Hematopoietic multipotent progenitor cell treated with erythropoietin and hydrocortisone succinate and interleukin-3 and kit ligand, for 4 days (in vitro differentiated cells): ENCODE measurements around the gene KASH5.
"Not testable (repeated sequence)": the region's sequence is repeated elsewhere in the genome, so short reads cannot be mapped to it uniquely, and the experiment has no call there.

Experiments
- DNase-seq: peaks from one replicate; pipeline ENCODE4 v3.0.0-alpha.2; 2015

KASH5 gene

GRCh38 chr19:49439836-49440235, 51.8 kb downstream of the KASH5 start:
- no peak for DNase-seq

DNA sequence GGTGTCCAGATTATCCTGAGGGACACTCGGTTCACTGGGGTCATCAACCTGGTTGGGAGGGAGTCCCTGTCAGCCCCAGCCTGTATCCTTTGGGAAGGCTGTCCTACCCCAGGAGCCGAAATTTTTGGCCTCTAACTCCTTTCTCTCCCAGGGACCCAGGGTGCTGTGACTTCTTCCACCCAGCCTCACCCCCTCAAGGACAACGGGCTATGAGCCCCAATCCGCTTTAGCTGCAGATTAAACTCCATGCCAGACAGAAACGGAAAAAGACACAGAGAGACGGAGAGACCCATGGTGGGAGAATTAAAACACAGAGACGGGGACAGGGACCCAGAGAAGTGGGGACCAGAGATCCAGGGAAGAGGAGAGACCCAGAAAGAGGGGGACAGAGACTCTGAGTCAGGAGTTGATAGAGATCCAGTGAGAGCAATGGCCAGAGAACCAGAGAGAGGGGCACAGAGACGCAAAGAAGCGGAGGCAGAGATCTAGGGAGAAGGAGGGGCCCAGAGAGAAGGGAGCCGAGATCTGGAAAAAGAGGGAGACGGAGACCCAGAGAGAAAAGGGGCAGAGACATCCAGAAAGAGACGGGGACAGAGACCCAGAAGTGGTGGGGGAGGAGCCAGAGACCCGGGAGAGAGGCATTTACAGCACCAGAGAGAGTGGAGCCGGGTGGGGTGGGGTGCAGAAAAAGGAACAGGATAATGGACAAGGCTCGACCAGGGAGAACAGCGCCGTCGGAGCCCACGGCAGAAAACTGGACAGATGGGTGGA, 52.6 kb downstream of the KASH5 start:
- DNase-seq: no peak

GRCh38 chr19:49441210-49441959, 53.3 kb downstream of the KASH5 start, which contains the start of gene SLC17A7:
TSS of gene SLC17A7 (minus strand) at chr19:49441527. CDS start at chr19:49441379, 148 bp downstream.
- DNase-seq: peak; percentile 67

GRCh38 chr19:49441960-49442350, 53.9 kb downstream of the KASH5 start:
- no peak for DNase-seq

- no peak for DNase-seq
These were observed 54.3 kb downstream of the KASH5 start for GRCh38 chr19:49442354-49442753.

- DNase-seq: peak; percentile 73
These were observed 54.8 kb downstream of the KASH5 start for GRCh38 chr19:49442771-49443365.

DNA sequence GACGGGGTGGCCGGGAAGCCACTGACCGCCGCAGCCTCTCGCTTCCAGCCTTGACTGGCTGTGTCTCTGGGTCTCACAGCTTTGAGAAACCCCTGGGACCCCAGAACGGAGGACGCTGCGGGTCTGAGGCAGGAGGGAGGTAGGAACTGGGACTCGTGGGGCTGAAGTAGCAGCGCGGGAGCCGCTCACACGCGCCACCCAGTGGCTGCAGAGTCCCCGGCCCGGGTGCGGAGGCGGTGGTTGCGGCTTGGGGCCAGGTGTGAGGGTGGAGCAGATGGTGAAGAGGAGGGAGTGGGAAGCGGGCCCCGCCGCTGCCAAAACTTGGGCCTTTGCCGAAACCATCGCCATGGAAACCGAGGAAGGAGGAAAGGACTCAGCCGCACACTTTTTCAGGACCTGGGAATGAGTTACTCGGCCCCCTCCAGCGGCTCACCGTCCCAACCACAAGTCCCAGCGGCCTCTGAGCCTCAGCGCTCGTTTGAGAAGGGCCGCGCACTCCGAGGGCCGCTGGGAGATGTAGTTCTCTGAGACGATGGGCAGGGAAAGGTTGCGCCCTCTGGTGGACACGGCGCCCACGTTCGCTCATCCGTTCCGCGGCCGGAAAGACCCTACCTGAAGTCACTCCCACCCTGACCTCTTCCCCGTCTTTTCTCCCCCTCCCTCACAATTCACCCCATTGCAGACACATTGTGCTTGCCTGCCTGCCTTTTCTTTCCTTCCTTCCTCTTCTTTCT, 55.5 kb downstream of the KASH5 start:
- DNase-seq: peak; percentile 98

GRCh38 chr19:49444100-49444700, 56.2 kb downstream of the KASH5 start:
- DNase-seq: not testable (repeated sequence)

- DNase-seq: no peak
These were observed 57.9 kb downstream of the KASH5 start for GRCh38 chr19:49445997-49446396.

DNA sequence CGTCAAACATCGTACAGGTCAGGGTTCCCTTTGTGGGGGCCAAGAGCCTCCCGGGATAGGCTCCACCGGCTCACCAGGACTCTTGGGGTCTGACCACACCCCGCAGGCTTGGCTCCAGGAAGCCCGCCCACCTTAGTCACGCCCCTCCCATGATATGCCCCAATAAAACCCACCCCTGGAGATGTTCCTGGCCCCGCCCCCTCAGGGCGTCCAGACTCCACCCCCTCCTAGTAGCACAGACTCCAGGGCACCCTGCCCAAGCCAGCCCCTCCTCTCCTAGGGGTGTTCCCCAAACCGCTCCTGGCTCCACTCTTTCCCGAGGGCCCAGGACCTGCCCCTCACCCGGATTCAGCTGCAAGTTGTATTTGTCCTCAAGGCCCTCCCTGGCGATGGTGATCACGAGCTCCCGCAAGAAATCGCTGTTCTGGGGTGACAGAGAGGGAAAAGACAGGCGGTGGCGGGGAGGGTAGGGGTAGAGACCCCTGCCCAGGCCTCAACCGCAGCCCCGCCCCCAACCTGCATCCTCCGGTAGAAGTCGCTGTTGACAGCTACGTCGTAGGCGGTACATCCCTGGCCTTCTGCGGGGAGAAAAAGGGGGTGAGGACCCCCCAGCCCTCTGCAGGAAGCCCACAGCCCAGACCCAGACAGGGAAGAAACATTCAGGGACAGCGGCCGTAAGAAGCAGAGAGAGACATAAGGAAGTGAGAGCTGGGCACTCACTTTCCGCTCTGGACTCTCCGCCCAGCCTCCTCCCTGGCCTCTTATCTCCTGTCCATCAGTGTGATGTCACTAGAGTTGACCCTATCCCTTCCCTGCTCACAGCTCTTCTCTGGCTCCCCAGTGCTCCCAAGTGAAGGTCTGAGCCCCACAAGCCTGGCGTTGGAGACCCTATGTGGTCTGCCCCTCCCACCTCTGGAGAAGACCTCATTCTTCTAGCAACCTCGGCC, 59.7 kb downstream of the KASH5 start:
- DNase-seq: peak; percentile 84

- no peak for DNase-seq
These were observed 60.4 kb downstream of the KASH5 start for GRCh38 chr19:49448432-49448786.

GRCh38 chr19:49450405-49450804, 62.4 kb downstream of the KASH5 start:
- no peak for DNase-seq

GRCh38 chr19:49451430-49452181, 63.6 kb downstream of the KASH5 start, which contains the start of gene PIH1D1:
TSS of gene PIH1D1 (minus strand) at chr19:49451814. CDS start at chr19:49451574, 240 bp downstream.
- DNase-seq: peak; percentile 100

DNA sequence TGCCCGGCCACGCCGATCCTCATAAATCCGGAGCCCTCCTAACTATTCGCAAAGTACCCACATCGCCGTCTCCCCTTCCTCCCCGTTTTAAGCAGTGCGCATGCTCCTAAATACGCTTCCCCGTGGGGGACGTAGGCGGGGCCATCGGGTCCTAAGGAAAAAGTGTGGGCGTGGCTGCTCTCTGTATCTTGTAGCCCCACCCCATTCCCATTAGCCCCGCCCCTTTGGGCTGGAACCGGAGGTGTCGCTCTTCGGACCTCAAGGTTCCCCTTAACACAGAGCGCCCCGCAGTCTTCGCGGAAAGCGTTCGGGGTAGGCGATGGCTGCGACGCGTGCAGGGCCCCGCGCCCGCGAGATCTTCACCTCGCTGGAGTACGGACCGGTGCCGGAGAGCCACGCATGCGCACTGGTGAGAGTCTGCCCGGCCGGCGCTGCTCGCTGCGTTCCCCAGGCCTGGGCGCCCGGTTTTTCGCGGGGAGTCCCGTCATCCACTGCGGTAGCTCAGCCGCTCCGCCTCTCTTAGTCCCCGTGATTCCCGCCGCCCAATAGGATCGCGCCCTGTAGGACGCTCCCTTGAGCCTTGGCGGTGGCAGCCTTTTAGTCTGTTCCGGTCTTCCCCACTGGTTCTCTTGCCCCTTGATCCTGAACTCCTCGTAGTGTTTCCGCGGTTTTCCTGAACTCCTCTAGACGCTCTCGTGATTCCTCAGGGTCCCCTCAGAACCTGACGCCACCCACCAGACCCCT, 65.1 kb downstream of the KASH5 start, which contains the start of gene ALDH16A1:
Gene ALDH16A1 (plus strand): TSS at position 213 of the 744 bp plus-strand sequence. CDS start 107 bp downstream, at position 320.
- DNase-seq: peak; percentile 99

DNA sequence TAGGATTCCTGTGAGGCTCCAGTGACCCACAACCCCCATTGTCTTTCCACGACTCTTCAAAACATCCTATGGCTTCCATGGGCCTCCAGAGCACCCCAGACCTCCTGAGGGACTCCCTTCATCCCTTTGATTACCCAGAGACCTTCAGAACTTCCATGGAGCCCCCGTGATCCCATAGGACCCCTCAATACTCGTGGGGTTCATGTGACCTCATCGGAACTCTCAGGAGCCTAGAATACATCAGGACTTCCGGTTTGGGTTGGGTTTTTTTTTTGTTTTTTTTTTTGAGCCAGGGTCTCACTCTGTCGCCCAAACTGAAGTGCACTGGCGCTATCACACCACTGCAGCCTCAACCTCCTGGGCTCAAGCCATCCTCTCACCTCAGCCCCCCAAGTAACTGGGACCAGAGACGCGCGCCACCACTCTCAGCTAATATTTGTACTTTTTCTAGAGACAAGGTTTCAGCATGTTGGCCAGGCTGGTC, 65.8 kb downstream of the KASH5 start:
- peak; percentile 50 for DNase-seq

GRCh38 chr19:49455773-49456172, 67.7 kb downstream of the KASH5 start:
- DNase-seq: no peak

DNA sequence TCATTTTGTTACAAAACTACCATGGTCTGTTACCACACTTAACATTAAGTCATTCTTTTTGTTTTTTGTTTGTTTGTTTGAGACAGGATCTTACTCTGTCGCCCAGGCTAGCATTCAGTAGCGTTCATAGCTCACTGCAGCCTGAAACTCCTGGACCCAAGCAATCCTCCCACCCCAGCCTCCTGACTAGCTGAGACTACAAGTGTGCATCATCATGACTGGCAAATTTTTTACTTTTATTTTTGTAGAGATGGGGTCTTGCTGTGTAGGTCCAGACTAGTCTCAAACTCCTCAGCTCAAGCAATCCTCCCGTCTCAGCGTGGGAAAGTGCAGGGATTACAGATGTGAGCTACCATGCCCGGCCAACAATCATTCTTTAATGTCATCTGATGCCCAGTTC, 68.3 kb downstream of the KASH5 start:
- no peak for DNase-seq

DNA sequence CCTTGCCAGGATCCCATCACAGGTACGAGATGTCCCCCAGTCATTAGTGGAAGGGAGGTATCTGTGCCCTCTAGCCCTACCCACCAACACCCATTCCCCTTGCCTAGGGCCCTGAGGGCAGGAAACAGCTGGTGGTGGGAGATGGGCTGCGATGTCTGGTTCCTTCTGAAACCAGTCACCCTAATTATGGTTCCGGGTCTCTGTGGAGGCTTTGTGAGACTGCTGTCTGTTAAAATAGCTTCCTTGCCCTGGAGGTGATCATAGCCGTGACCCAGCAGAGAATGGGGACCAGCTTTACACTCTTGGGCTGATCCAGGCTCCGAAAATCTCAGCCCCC, 70.5 kb downstream of the KASH5 start:
- no peak for DNase-seq

DNA sequence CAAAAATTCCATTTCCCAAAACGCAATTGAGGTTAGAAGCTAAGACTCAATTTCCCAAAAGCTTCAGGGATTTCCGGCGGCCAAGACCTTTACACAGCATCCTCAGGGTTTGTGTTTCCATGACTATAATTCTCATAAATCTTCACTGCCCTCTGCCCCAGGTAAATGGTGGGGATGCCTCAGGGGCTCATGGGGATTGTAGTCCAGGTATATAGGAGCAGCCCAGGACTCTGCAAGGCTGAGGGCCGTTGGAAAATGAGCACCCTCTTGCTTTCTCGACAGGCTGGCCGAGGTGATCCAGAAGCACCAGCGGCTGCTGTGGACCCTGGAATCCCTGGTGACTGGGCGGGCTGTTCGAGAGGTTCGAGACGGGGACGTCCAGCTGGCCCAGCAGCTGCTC, 71.3 kb downstream of the KASH5 start:
- DNase-seq: no peak

- not testable (repeated sequence) for DNase-seq
These were observed 73.1 kb downstream of the KASH5 start for GRCh38 chr19:49461130-49461529.
